K562 (cell line): ENCODE measurements around the gene SETD5. TPM values are rescaled to one million over a fixed set of nuclear protein-coding genes. Genes with fewer than 3 reads are reported as not detected.

ENCODE experiments used
- BACH1 ChIP-seq: fragments of 200-800 bp; sonication (Bioruptor generic); IDR thresholded peaks from 2 replicates; pipeline ENCODE4 v1.6.1; 2016; ENCODE audit warnings: missing genetic modification characterization, missing compliant biosample characterization
- CC2D1A ChIP-seq: fragments of 450-650 bp; IDR thresholded peaks from 2 replicates; pipeline ENCODE4 v1.6.1; 2017; ENCODE audit warnings: mild to moderate bottlenecking
- CHD4 ChIP-seq: fragments of 200-600 bp; sonication (generic); IDR thresholded peaks from 3 replicates; pipeline ENCODE4 v1.6.1; 2012; ENCODE audit warnings: low read depth, mild to moderate bottlenecking, mixed read lengths, low read length, inconsistent platforms; ENCODE audit not compliant: insufficient read depth, insufficient replicate concordance, poor library complexity, severe bottlenecking
- E2F3 ChIP-seq: fragments of 250-450 bp; sonication (Bioruptor Pico); IDR thresholded peaks from 2 replicates; pipeline ENCODE4 v1.4.0; 2020; ENCODE audit warnings: mild to moderate bottlenecking
- FOS ChIP-seq: IDR thresholded peaks from 3 replicates; pipeline ENCODE4 v1.6.1; 2011; ENCODE audit not compliant: insufficient read length; ENCODE audit errors: extremely low read depth
- FOXM1 ChIP-seq, 2 experiments: fragments of 450-650 bp in 1 of 2; sonication (generic) in 1 of 2; formaldehyde crosslinking in 1 of 2; IDR thresholded peaks; 2 replicates each; pipeline versions ENCODE4 v1.6.1 to v1.9.0; 2017 to 2022; ENCODE audit warnings: low read depth in 2 of 2, mild to moderate bottlenecking in 2 of 2, missing genetic modification reagents in 1 of 2, moderate library complexity in 1 of 2
- IRF2 ChIP-seq: sonication (generic); formaldehyde crosslinking; IDR thresholded peaks from 2 replicates; pipeline ENCODE4 v1.8.1; 2022; ENCODE audit warnings: mild to moderate bottlenecking, missing genetic modification reagents
- MYNN ChIP-seq, 2 experiments: sonication (generic); formaldehyde crosslinking in 1 of 2; IDR thresholded peaks; 2 replicates each; pipeline versions ENCODE4 v1.5.0 to v1.6.1; 2016 to 2020; ENCODE audit warnings: antibody characterized with exemption in 1 of 2, missing genetic modification reagents in 1 of 2
- NFXL1 ChIP-seq: fragments of 450-650 bp; formaldehyde crosslinking; IDR thresholded peaks from 2 replicates; pipeline ENCODE4 v1.4.0; 2021; ENCODE audit warnings: mild to moderate bottlenecking
- NONO ChIP-seq, 2 experiments: fragments of 200-400 bp in 1 of 2; fragments of 450-650 bp in 1 of 2; formaldehyde crosslinking in 1 of 2; IDR thresholded peaks; 2 replicates each; pipeline ENCODE4 v1.6.1; 2017; ENCODE audit warnings: low read depth in 2 of 2, mild to moderate bottlenecking in 2 of 2, moderate library complexity in 2 of 2, low read length in 1 of 2
- POLR2H ChIP-seq: IDR thresholded peaks from 2 replicates; pipeline ENCODE4 v1.6.1; 2016; ENCODE audit warnings: missing genetic modification characterization, low read depth, mild to moderate bottlenecking, control low read depth, missing compliant biosample characterization, moderate library complexity
- PRPF4 ChIP-seq: fragments of 200-400 bp; formaldehyde crosslinking; IDR thresholded peaks from one replicate; pipeline ENCODE4 v1.6.1; 2017; ENCODE audit warnings: low read length, low read depth, mild to moderate bottlenecking; ENCODE audit not compliant: insufficient read depth, poor library complexity, severe bottlenecking
- U2AF1 ChIP-seq: fragments of 200-400 bp; formaldehyde crosslinking; optimal IDR thresholded peaks from 2 replicates; pipeline ENCODE3; 2017; ENCODE audit warnings: mild to moderate bottlenecking, low read depth, low read length, moderate library complexity
- XRCC4 ChIP-seq: IDR thresholded peaks from one replicate; pipeline ENCODE4 v1.6.1; 2011; ENCODE audit not compliant: insufficient read depth, insufficient read length; ENCODE audit errors: extremely low read depth
- YY1 ChIP-seq, 3 experiments: IDR thresholded peaks; 2 replicates each; pipeline ENCODE4 v1.6.1; 2011; ENCODE audit warnings: low read length in 2 of 3, mild to moderate bottlenecking in 2 of 3, moderate library complexity in 2 of 3, borderline replicate concordance in 1 of 3, control low read depth in 1 of 3, low read depth in 1 of 3; ENCODE audit not compliant: insufficient read depth in 3 of 3, insufficient replicate concordance in 2 of 3, control insufficient read depth in 1 of 3, insufficient read length in 1 of 3; ENCODE audit errors: extremely low read depth in 1 of 3
- ZNF133 ChIP-seq: fragments of 250-450 bp; sonication (Bioruptor Pico); IDR thresholded peaks from 2 replicates; pipeline ENCODE4 v1.4.0; 2020; ENCODE audit warnings: mild to moderate bottlenecking
- ZNF134 ChIP-seq: fragments of 250-450 bp; sonication (Bioruptor Pico); conservative IDR thresholded peaks from 2 replicates; pipeline ENCODE4 v1.4.0; 2020
- ZNF507 ChIP-seq: conservative IDR thresholded peaks from 2 replicates; pipeline ENCODE4 v1.6.1; 2017; ENCODE audit warnings: missing genetic modification characterization, missing compliant biosample characterization
- ZNF695 ChIP-seq: fragments of 450-650 bp; formaldehyde crosslinking; IDR thresholded peaks from 2 replicates; pipeline ENCODE4 v1.4.0; 2020; ENCODE audit warnings: mild to moderate bottlenecking, moderate library complexity
- ZNF764 ChIP-seq: fragments of 250-450 bp; sonication (Bioruptor Pico); IDR thresholded peaks from 2 replicates; pipeline ENCODE4 v1.4.0; 2020; ENCODE audit warnings: low read depth, mild to moderate bottlenecking, moderate library complexity
- ZSCAN29 ChIP-seq: fragments of 450-650 bp; IDR thresholded peaks from 2 replicates; pipeline ENCODE4 v1.6.1; 2017
- polyA plus RNA-seq, 8 experiments: library from polyadenylated mRNA; depleted of rRNA in 4 of 8; stranded (reverse) in 5 of 8; unstranded in 3 of 8; fragments of >200 nt; fragmentation: Nextera tagmentation in 2 of 8; fragmentation: Illumina TruSeq in 1 of 8; extraction: Ambion mirVana in 2 of 8; extraction: Trizol in 1 of 8; gene quantifications; 2 replicates each; pipeline versions ENCODE4 v1.2.1 to v1.2.3, GENCODE V29; 2011 to 2014; ENCODE audit warnings: inconsistent platforms in 1 of 8, missing spikeins in 1 of 8
- total RNA-seq, 7 experiments: library from RNA; depleted of rRNA in 6 of 7; stranded (reverse); fragments of >200 nt in 6 of 7; fragmentation: Illumina TruSeq in 2 of 7; extraction: Trizol in 2 of 7; gene quantifications; 2 replicates each; pipeline versions ENCODE4 v1.2.1 to v1.2.3, GENCODE V29; 2011 to 2021; ENCODE audit warnings: low replicate concordance in 1 of 7
- TF ChIP-seq, protein P1 (sequence below), 2 experiments: fragments of 200-800 bp in 1 of 2; sonication (Bioruptor generic) in 1 of 2; sonication (generic) in 1 of 2; formaldehyde crosslinking in 1 of 2; IDR thresholded peaks in 1 of 2; conservative IDR thresholded peaks in 1 of 2; 2 replicates each; pipeline versions ENCODE4 v1.5.0 to v1.6.1; 2016 to 2020; ENCODE audit warnings: missing compliant biosample characterization in 1 of 2, missing genetic modification characterization in 1 of 2, missing genetic modification reagents in 1 of 2
- TF ChIP-seq, protein P2 (sequence below): fragments of 200-800 bp; sonication (Bioruptor generic); IDR thresholded peaks from 2 replicates; pipeline ENCODE4 v1.6.1; 2017; ENCODE audit warnings: missing genetic modification characterization, missing compliant biosample characterization
- TF ChIP-seq, protein P3 (sequence below): fragments of 250-450 bp; sonication (Bioruptor Pico); IDR thresholded peaks from 2 replicates; pipeline ENCODE4 v1.5.0; 2022; ENCODE audit warnings: mild to moderate bottlenecking

SETD5 gene
- total and polyA plus RNA-seq, 9 of the 15 experiments (the other 6 are each of a cell fraction or from before 2014, with no cell fraction given) = 20.8 to 135 (median 87.2) TPM

DNA sequence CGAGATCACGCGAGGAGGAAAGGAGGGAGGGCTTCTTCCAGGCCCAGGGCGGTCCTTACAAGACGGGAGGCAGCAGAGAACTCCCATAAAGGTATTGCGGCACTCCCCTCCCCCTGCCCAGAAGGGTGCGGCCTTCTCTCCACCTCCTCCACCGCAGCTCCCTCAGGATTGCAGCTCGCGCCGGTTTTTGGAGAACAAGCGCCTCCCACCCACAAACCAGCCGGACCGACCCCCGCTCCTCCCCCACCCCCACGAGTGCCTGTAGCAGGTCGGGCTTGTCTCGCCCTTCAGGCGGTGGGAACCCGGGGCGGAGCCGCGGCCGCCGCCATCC is 1.1 kb upstream of the SETD5 start (continued):
- TF ChIP-seq FOXM1 (IDR thresholded peaks at IDR 0.05; ENCODE audit: low read depth) = no peak
- 0 out of 2 replicates have a peak, but pooled peaks have one; percentile 37 for TF ChIP-seq FOXM1 (CRISPR knock-in tag; IDR thresholded peaks at IDR 0.05; ENCODE audit: low read depth)
- TF ChIP-seq POLR2H = no peak
- TF ChIP-seq U2AF1 = no peak
- 0 out of 2 replicates have a peak, but pooled peaks have one; percentile 8 for TF ChIP-seq CC2D1A
- TF ChIP-seq, protein P1, sequence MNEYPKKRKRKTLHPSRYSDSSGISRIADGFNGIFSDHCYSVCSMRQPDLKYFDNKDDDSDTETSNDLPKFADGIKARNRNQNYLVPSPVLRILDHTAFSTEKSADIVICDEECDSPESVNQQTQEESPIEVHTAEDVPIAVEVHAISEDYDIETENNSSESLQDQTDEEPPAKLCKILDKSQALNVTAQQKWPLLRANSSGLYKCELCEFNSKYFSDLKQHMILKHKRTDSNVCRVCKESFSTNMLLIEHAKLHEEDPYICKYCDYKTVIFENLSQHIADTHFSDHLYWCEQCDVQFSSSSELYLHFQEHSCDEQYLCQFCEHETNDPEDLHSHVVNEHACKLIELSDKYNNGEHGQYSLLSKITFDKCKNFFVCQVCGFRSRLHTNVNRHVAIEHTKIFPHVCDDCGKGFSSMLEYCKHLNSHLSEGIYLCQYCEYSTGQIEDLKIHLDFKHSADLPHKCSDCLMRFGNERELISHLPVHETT (CRISPR knock-in tag; conservative IDR thresholded peaks at IDR 0.05 in 1 of 2, IDR thresholded peaks at IDR 0.05 in 1 of 2) = no peak
- no peak for TF ChIP-seq IRF2 (CRISPR knock-in tag)
- TF ChIP-seq, protein P2, sequence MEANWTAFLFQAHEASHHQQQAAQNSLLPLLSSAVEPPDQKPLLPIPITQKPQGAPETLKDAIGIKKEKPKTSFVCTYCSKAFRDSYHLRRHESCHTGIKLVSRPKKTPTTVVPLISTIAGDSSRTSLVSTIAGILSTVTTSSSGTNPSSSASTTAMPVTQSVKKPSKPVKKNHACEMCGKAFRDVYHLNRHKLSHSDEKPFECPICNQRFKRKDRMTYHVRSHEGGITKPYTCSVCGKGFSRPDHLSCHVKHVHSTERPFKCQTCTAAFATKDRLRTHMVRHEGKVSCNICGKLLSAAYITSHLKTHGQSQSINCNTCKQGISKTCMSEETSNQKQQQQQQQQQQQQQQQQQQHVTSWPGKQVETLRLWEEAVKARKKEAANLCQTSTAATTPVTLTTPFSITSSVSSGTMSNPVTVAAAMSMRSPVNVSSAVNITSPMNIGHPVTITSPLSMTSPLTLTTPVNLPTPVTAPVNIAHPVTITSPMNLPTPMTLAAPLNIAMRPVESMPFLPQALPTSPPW (CRISPR knock-in tag) = no peak
- TF ChIP-seq, protein P3, sequence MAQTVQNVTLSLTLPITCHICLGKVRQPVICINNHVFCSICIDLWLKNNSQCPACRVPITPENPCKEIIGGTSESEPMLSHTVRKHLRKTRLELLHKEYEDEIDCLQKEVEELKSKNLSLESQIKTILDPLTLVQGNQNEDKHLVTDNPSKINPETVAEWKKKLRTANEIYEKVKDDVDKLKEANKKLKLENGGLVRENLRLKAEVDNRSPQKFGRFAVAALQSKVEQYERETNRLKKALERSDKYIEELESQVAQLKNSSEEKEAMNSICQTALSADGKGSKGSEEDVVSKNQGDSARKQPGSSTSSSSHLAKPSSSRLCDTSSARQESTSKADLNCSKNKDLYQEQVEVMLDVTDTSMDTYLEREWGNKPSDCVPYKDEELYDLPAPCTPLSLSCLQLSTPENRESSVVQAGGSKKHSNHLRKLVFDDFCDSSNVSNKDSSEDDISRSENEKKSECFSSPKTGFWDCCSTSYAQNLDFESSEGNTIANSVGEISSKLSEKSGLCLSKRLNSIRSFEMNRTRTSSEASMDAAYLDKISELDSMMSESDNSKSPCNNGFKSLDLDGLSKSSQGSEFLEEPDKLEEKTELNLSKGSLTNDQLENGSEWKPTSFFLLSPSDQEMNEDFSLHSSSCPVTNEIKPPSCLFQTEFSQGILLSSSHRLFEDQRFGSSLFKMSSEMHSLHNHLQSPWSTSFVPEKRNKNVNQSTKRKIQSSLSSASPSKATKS (CRISPR knock-in tag) = no peak
- TF ChIP-seq PRPF4 = no peak
- no peak for TF ChIP-seq FOS
- no peak for TF ChIP-seq BACH1 (tag)
- TF ChIP-seq ZSCAN29 = no peak
- no peak; the same call in 1 of the 2 replicates for TF ChIP-seq MYNN (IDR thresholded peaks at IDR 0.05)
- TF ChIP-seq MYNN (CRISPR knock-in tag; IDR thresholded peaks at IDR 0.05) = no peak
- no peak for TF ChIP-seq CHD4
- TF ChIP-seq XRCC4 = no peak
- no peak for TF ChIP-seq ZNF764 (CRISPR knock-in tag)
- TF ChIP-seq E2F3 (CRISPR knock-in tag) = no peak
- no peak for TF ChIP-seq NFXL1 (CRISPR knock-in tag)
- no peak for TF ChIP-seq ZNF695 (CRISPR knock-in tag)
- TF ChIP-seq YY1 (IDR thresholded peaks at IDR 0.05; ENCODE audit: borderline replicate concordance in 1 of 3, control insufficient read depth in 1 of 3, extremely low read depth in 1 of 3, insufficient read depth in 3 of 3, insufficient read length in 1 of 3, insufficient replicate concordance in 2 of 3, low read depth in 1 of 3, low read length in 2 of 3) = peak in 1 of 3 experiments; percentile 45
- TF ChIP-seq ZNF134 = no peak
- 0 out of 2 replicates have a peak, but pooled peaks have one; percentile 25 for TF ChIP-seq ZNF133 (CRISPR knock-in tag)
- TF ChIP-seq NONO (IDR thresholded peaks at IDR 0.05; ENCODE audit: low read depth in 2 of 2, low read length in 1 of 2) = no peak
- TF ChIP-seq ZNF507 (tag) = no peak
